ENCODE results near the gene EXOC6. TPM values are rescaled to one million over a fixed set of nuclear protein-coding genes. Genes with fewer than 3 reads are reported as not detected.

The EXOC6 gene
- total RNA-seq, 4 donors from 2014 or later = 5.9 to 16.6 (median 11.2) TPM

- H3K36me3 ChIP-seq = no peaks in the 10 kb centered on the region
- H3K27me3 ChIP-seq = no peaks in the 10 kb centered on the region
- no peak overlapping the region for H3K27ac ChIP-seq
- no peaks in the 10 kb centered on the region for H3K4me1 ChIP-seq
- no peak for DNase-seq (ENCODE audit: low spot score in 2 of 2)
- H3K4me3 ChIP-seq = no peak overlapping the region
- no peaks in the 10 kb centered on the region for H3K9me3 ChIP-seq
- WGBS, 2 donors = 40 to 41% methylated on average over 2 of the region's 2 CpGs
- TF ChIP-seq EP300 (IDR thresholded peaks at IDR 0.05) = no peak
- TF ChIP-seq CTCF (IDR thresholded peaks at IDR 0.05) = no peak
- TF ChIP-seq POLR2A (IDR thresholded peaks at IDR 0.05) = no peak
Observed at GRCh38 chr10:92832998-92833650, 15.2 kb upstream of the EXOC6 start.

DNA sequence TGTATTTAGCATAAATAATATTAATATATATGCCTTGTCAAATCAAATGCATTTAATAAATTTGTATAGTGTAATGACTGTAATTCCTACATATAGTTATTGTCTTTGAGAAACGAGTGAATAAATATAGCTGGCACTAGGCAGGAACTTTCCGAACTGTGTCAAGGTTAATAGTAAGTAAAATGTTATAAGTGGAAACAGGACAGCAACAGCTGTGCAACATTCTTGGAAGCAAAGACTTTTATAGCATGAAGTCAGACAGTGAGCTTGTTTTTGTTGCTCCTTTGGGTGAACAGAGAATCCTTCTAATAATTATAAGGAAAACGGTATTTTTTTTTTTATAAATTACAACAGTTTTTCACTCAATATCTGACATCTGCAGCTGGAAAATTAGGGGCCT, 14.0 kb upstream of the EXOC6 start:
- no peaks in the 10 kb centered on the region for H3K27me3 ChIP-seq
- WGBS, 2 donors = 44 to 49% methylated on average over 3 of the region's 3 CpGs
- DNase-seq (ENCODE audit: low spot score in 2 of 2) = no peak

DNA sequence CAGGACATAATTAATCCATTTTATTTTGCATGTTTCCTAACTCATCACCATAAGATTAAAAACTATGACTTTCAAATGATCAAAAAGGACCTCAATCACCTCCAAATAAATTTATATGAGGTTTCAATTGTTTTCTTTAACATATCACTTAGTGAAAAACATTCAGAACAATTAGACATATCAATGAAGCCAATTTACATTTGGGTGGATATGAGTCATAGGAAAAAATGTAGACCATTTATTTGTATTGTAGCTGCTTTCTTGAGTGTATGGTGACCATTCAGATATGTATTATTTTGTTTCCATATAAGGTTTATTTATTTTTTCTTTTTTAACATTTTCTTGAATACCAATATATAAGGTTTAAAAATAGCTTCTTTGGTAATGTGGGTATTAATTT, 13.3 kb upstream of the EXOC6 start:
- TF ChIP-seq EP300 (IDR thresholded peaks at IDR 0.05) (no peak), POLR2A (IDR thresholded peaks at IDR 0.05) (no peak), CTCF (IDR thresholded peaks at IDR 0.05) (no peak)
- peaks cover 0 to 8% (median 0%) of the 10 kb centered on the region in 4 donors for H3K4me1 ChIP-seq
- H3K36me3 ChIP-seq = no peaks in the 10 kb centered on the region
- no peak overlapping the region for H3K27ac ChIP-seq
- no peaks in the 10 kb centered on the region for H3K9me3 ChIP-seq
- H3K4me3 ChIP-seq = no peak overlapping the region
- no peak for DNase-seq (ENCODE audit: low spot score in 2 of 2)
- no peaks in the 10 kb centered on the region for H3K27me3 ChIP-seq

More for the DNA sequence above, 14.0 kb upstream of the EXOC6 start:
- no peak overlapping the region for H3K4me3 ChIP-seq
- peaks cover 0 to 5% (median 0%) of the 10 kb centered on the region in 4 donors for H3K4me1 ChIP-seq
- TF ChIP-seq POLR2A (IDR thresholded peaks at IDR 0.05) (no peak), EP300 (IDR thresholded peaks at IDR 0.05) (no peak), CTCF (IDR thresholded peaks at IDR 0.05) (no peak)
- no peaks in the 10 kb centered on the region for H3K9me3 ChIP-seq
- no peaks in the 10 kb centered on the region for H3K36me3 ChIP-seq
- H3K27ac ChIP-seq = no peak overlapping the region

GRCh38 chr10:92837456-92837855, 10.9 kb upstream of the EXOC6 start:
- TF ChIP-seq POLR2A (IDR thresholded peaks at IDR 0.05) (no peak), CTCF (IDR thresholded peaks at IDR 0.05) (no peak), EP300 (IDR thresholded peaks at IDR 0.05) (no peak)
- Histone ChIP-seq H3K27ac (peak overlapping the region in 1 of 4 donors; percentile 2), H3K36me3 (no peaks in the 10 kb centered on the region), H3K4me1 (peaks cover 0 to 8% (median 0%) of the 10 kb centered on the region in 4 donors), H3K27me3 (no peaks in the 10 kb centered on the region), H3K9me3 (no peaks in the 10 kb centered on the region), H3K4me3 (no peak overlapping the region)
- DNase-seq (ENCODE audit: low spot score in 2 of 2) = no peak
- WGBS, 2 donors = 75 to 93% methylated on average over 4 of the region's 4 CpGs

DNA sequence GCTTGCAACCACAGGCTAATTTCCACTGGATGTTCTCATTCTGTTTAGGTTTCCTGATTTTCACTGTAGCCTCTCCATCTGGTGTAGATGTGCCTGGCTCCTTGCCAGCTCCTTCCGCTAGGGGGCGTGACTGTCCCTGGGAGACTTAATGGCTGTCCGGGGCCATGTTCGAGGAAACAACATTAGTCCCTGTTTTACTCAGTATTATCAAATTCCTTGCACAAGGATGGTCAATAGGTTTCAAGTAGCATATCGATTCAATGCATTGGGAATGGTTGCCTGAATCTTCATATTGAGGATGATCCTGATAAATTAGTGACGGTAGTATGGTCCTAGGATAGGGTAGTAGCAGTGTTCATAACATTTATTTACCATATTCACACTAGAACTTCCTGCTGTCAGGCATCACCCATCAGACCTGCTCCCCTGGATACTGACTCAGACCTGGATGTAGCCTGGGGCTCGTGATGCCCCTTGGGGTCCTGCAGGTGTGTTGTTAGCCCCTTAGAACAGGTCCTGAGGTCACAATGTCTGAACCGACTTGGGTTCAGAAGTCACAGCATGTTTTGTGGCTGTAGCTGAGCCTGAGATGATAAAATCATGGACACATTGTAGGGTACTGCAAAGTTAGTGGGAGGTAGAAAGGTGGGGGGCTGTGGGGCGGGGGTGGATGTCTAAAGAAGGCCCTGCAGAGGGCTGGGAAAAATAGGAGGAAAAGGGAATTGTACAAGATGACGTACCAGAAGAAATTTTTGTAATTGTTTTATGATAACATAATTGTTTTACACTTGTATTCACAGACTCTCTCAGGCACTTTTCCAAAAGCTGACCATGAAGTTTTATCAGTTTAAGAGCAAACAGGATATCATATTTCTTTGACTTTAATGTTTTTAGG, 8.9 kb upstream of the EXOC6 start:
- WGBS, 2 donors = 30 to 38% methylated on average over 10 of the region's 10 CpGs
- Histone ChIP-seq H3K27ac (peak overlapping the region in 1 of 4 donors; percentile 34), H3K27me3 (no peaks in the 10 kb centered on the region), H3K4me3 (no peak overlapping the region), H3K9me3 (no peaks in the 10 kb centered on the region), H3K4me1 (peaks cover 0 to 12% (median 0%) of the 10 kb centered on the region in 4 donors), H3K36me3 (no peaks in the 10 kb centered on the region)
- TF ChIP-seq CTCF (IDR thresholded peaks at IDR 0.05) = no peak
- DNase-seq (ENCODE audit: low spot score in 2 of 2) = peak in 1 of 2 donors; percentile 37
